HepG2 (cell line): Measurements from ENCODE around the gene FBXW5. TPM values are rescaled to one million over a fixed set of nuclear protein-coding genes. Genes with fewer than 3 reads are reported as not detected.

Source experiments
- ATAC-seq: fragments of 200-7000 bp; cut with Tn5 transposase; 3 replicates; pipeline ENCODE4 v1.9.1; 2020; ENCODE audit warnings: mild to moderate bottlenecking, moderate library complexity
- BruUV-seq: library from RNA; stranded (reverse); fragments of 400-500 nt; replicated peaks from 2 replicates; lab custom pipeline; 2021; lab: Mats Ljungman, UMichigan
- CTCF ChIA-PET: fragments of 300-600 bp; formaldehyde crosslinking; extraction: SDS; loops from one replicate; lab custom pipeline; 2021; ENCODE audit warnings: low total read pairs, inconsistent platforms, low intra/inter-chr PET ratio; lab: Yijun Ruan, JAX
- POLR2A ChIA-PET: fragments of 350-600 bp; sonication (Branson Sonifier 250); formaldehyde crosslinking; loops from one replicate; lab custom pipeline; 2020; ENCODE audit warnings: antibody characterized with exemption, inconsistent platforms; lab: Yijun Ruan, JAX
- DNase-seq: peaks from one replicate; pipeline ENCODE4 v3.0.0-alpha.2; 2015; ENCODE audit warnings: low spot score
- FAIRE-seq: peaks from 3 replicates; lab custom pipeline; 2011; peaks lifted over from hg19 to GRCh38; lab: Jason Lieb, UNC
- H2AFZ ChIP-seq: one replicate; pipeline ENCODE4 v1.6.1; 2011; ENCODE audit warnings: low read length, inconsistent platforms
- H3K27ac ChIP-seq: fragments of 300-600 bp; 3 replicates; pipeline ENCODE4 v1.8.0; 2011; ENCODE audit warnings: mixed run types, mild to moderate bottlenecking, mixed read lengths, low read length, inconsistent platforms; ENCODE audit not compliant: insufficient read depth; ENCODE audit errors: extremely low read length
- H3K27me3 ChIP-seq, 2 experiments: fragments of 200-600 bp in 1 of 2; 2 replicates in 1 of 2; 3 replicates in 1 of 2; pipeline versions ENCODE4 v1.6.0 to v1.8.0; 2011; ENCODE audit warnings: low read length in 2 of 2, mild to moderate bottlenecking in 2 of 2, moderate library complexity in 2 of 2, inconsistent platforms in 1 of 2; ENCODE audit not compliant: insufficient read depth in 2 of 2, control insufficient read depth in 1 of 2
- H3K36me3 ChIP-seq, 2 experiments: fragments of 200-600 bp in 1 of 2; replicated peaks in 1 of 2; 2 replicates in 1 of 2; 3 replicates in 1 of 2; pipeline versions ENCODE4 v1.5.1 to v1.8.0; 2011; ENCODE audit warnings: low read length in 2 of 2, inconsistent platforms in 1 of 2; ENCODE audit not compliant: insufficient read depth in 2 of 2, control insufficient read depth in 1 of 2
- H3K4me1 ChIP-seq: 2 replicates; pipeline ENCODE4 v1.5.1; 2012; ENCODE audit warnings: low read length, inconsistent platforms; ENCODE audit not compliant: insufficient read depth
- H3K4me2 ChIP-seq: 2 replicates; pipeline ENCODE4 v1.6.0; 2011; ENCODE audit warnings: low read depth, low read length, inconsistent platforms
- H3K4me3 ChIP-seq, 3 experiments: fragments of 200-600 bp in 1 of 3; sonication (generic), shearing (Covaris generic) in 1 of 3; replicated peaks in 1 of 3; 2 replicates each; pipeline ENCODE4 v1.5.1; 2011 to 2016; ENCODE audit warnings: low read length in 3 of 3, inconsistent platforms in 2 of 3, low read depth in 2 of 3, mild to moderate bottlenecking in 2 of 3, control low read depth in 1 of 3, mixed read lengths in 1 of 3; ENCODE audit not compliant: insufficient read depth in 1 of 3
- H3K79me2 ChIP-seq: one replicate; pipeline ENCODE4 v1.6.1; 2011; ENCODE audit warnings: low read length, inconsistent platforms; ENCODE audit not compliant: insufficient read depth
- H3K9ac ChIP-seq: 2 replicates; pipeline ENCODE4 v1.6.0; 2011; ENCODE audit warnings: mild to moderate bottlenecking, low read depth, low read length, inconsistent platforms; ENCODE audit not compliant: insufficient read depth
- H3K9me3 ChIP-seq: 2 replicates; pipeline ENCODE4 v1.5.1; 2012; ENCODE audit warnings: mild to moderate bottlenecking, low read length
- H4K20me1 ChIP-seq: 2 replicates; pipeline ENCODE4 v1.6.0; 2011; ENCODE audit warnings: inconsistent platforms, mild to moderate bottlenecking, low read length, moderate library complexity; ENCODE audit not compliant: insufficient read depth
- AGO1 ChIP-seq: fragments of 200-400 bp; formaldehyde crosslinking; IDR thresholded peaks from 2 replicates; pipeline ENCODE4 v1.6.1; 2017; ENCODE audit warnings: mild to moderate bottlenecking, low read depth, low read length, moderate library complexity; ENCODE audit not compliant: poor library complexity, severe bottlenecking
- ELF4 ChIP-seq: sonication (generic); formaldehyde crosslinking; IDR thresholded peaks from 2 replicates; pipeline ENCODE4 v1.5.0; 2020; ENCODE audit warnings: missing genetic modification reagents, mild to moderate bottlenecking, moderate library complexity, borderline replicate concordance
- GABPA ChIP-seq, 2 experiments: IDR thresholded peaks; 2 replicates each; pipeline ENCODE4 v1.6.1; 2011 to 2016; ENCODE audit warnings: low read depth in 2 of 2, low read length in 1 of 2, missing biosample characterization in 1 of 2, missing genetic modification characterization in 1 of 2
- GZF1 ChIP-seq: sonication (generic); formaldehyde crosslinking; IDR thresholded peaks from 2 replicates; pipeline ENCODE4 v1.5.1; 2020; ENCODE audit warnings: mild to moderate bottlenecking, missing genetic modification reagents
- THRA ChIP-seq: sonication (generic); formaldehyde crosslinking; IDR thresholded peaks from 2 replicates; pipeline ENCODE4 v1.4.0; 2020; ENCODE audit warnings: missing genetic modification reagents, borderline replicate concordance
- TRAFD1 ChIP-seq: sonication (generic); formaldehyde crosslinking; IDR thresholded peaks from 2 replicates; pipeline ENCODE4 v1.5.1; 2020; ENCODE audit warnings: missing genetic modification reagents, mild to moderate bottlenecking, borderline replicate concordance
- ZNF329 ChIP-seq: sonication (generic); formaldehyde crosslinking; IDR thresholded peaks from 2 replicates; pipeline ENCODE4 v1.9.0; 2021; ENCODE audit warnings: low read depth, mild to moderate bottlenecking, missing genetic modification reagents
- WGBS: methylation state at CpG from one replicate; pipeline ENCODE4 v1.1.6; 2017; ENCODE audit warnings: low lambda C conversion rate; 5-methylcytosine and 5-hydroxymethylcytosine counted together
- in situ Hi-C: cut with HindIII; loops from 2 replicates; pipeline ENCODE4 v1.10.0; 2017; ENCODE audit warnings: low pct_unique_long_range_greater_than_20kb; ENCODE audit not compliant: extremely low pct_ligation_motif_present
- intact Hi-C: fragments of 100-400 bp; cut with micrococcal nuclease; formaldehyde crosslinking; loops from one replicate; pipeline ENCODE4 v1.10.0; 2022; ENCODE audit not compliant: unreplicated experiment
- polyA plus RNA-seq, 8 experiments: library from polyadenylated mRNA; depleted of rRNA in 3 of 8; stranded (reverse) in 7 of 8; unstranded in 1 of 8; fragments of >200 nt; fragmentation: Illumina TruSeq in 4 of 8; extraction: Trizol in 4 of 8; gene quantifications; 2 replicates each; pipeline versions ENCODE4 v1.2.1 to v1.2.3, GENCODE V29; 2011 to 2016; ENCODE audit warnings: low read depth in 4 of 8, missing spikeins in 1 of 8, mixed read lengths in 1 of 8; ENCODE audit not compliant: insufficient read depth in 1 of 8
- total RNA-seq, 5 experiments: library from RNA; depleted of rRNA; stranded (reverse); fragments of >200 nt; fragmentation: Illumina TruSeq; extraction: Trizol; gene quantifications; 2 replicates each; pipeline ENCODE4 v1.2.3, GENCODE V29; 2016; ENCODE audit warnings: low read depth in 1 of 5

The FBXW5 gene
- total and polyA plus RNA-seq, 2 of the 13 experiments (the other 11 are each of a cell fraction or from before 2014, with no cell fraction given) = 52.0 to 60.4 TPM

GRCh38 chr9:136958898-136959850 lies 14.6 kb upstream of the FBXW5 start:
- ATAC-seq = no peak; the same call in 2 of the 3 replicates
- WGBS = 44% methylated on average over 5 of the region's 28 CpGs

GRCh38 chr9:136958473-136958872 lies 13.9 kb upstream of the FBXW5 start:
- TF ChIP-seq TRAFD1 (no peak), ELF4 (CRISPR knock-in tag) (no peak), ZNF329 (CRISPR knock-in tag) (peak; percentile 98), GZF1 (CRISPR knock-in tag) (no peak), AGO1 (peak; percentile 24)
- in situ Hi-C loops = no loop called here

More at GRCh38 chr9:136958898-136959850, 14.6 kb upstream of the FBXW5 start:
- TF ChIP-seq AGO1 (peak; percentile 21), THRA (CRISPR knock-in tag) (no peak), GABPA (IDR thresholded peaks at IDR 0.05; ENCODE audit: low read depth, low read length) (0 out of 2 replicates have a peak, but pooled peaks have one; percentile 12), GABPA (CRISPR knock-in tag; IDR thresholded peaks at IDR 0.05; ENCODE audit: low read depth) (no peak)
- TF ChIP-seq, all 625 proteins: peak for 2
- FAIRE-seq (no peak), DNase-seq (no peak)
- no TSS peak for BruUV-seq
- in situ Hi-C loops (no loop called here), intact Hi-C loops (no loop called here)
- no peaks in the 10 kb centered on the region for H3K79me2 ChIP-seq
- no peak overlapping the region for H3K9ac ChIP-seq
- POLR2A ChIA-PET = interaction anchor here (0.6 kb wide), 1 partner anchor 14 kb away, joined by 4 read pairs; the partner anchor contains the start of genes C8G and FBXW5
- no peaks in the 10 kb centered on the region for H4K20me1 ChIP-seq
- CTCF ChIA-PET = no interaction called here
- peaks cover 2% of the 10 kb centered on the region for H3K4me1 ChIP-seq
- H3K9me3 ChIP-seq = no peaks in the 10 kb centered on the region
- H2AFZ ChIP-seq = no peak overlapping the region
- no peaks in the 10 kb centered on the region for H3K36me3 ChIP-seq
- no peak overlapping the region for H3K27ac ChIP-seq
- H3K4me3 ChIP-seq = no peak overlapping the region
- no peak overlapping the region for H3K4me2 ChIP-seq
- peaks cover 13 to 34% of the 10 kb centered on the region in 2 experiments for H3K27me3 ChIP-seq

More at GRCh38 chr9:136958473-136958872, 13.9 kb upstream of the FBXW5 start:
- ChIA-PET CTCF (no interaction called here), POLR2A (no interaction called here)
- Histone ChIP-seq H3K4me1 (no peaks in the 10 kb centered on the region), H3K36me3 (no peaks in the 10 kb centered on the region), H3K9me3 (no peaks in the 10 kb centered on the region), H3K4me2 (no peak overlapping the region), H2AFZ (no peak overlapping the region), H4K20me1 (no peaks in the 10 kb centered on the region), H3K4me3 (no peak overlapping the region), H3K27me3 (peaks cover 13 to 31% of the 10 kb centered on the region in 2 experiments), H3K79me2 (no peaks in the 10 kb centered on the region), H3K9ac (no peak overlapping the region), H3K27ac (no peak overlapping the region)
- WGBS = 84% methylated on average over 7 of the region's 7 CpGs
- BruUV-seq = no TSS peak
- intact Hi-C loops = no loop called here
- FAIRE-seq (no peak), DNase-seq (no peak), ATAC-seq (no peak)
